Ishikawa (cell line): Measurements from ENCODE around the gene ACER2.

Experiments used
- CEBPB ChIP-seq: IDR thresholded peaks from 2 replicates; pipeline ENCODE4 v1.6.1; 2012
- CREB1 ChIP-seq: IDR thresholded peaks from 2 replicates; pipeline ENCODE4 v1.6.1; 2012; ENCODE audit warnings: low read depth
- EGR1 ChIP-seq: IDR thresholded peaks from 2 replicates; pipeline ENCODE4 v1.6.1; 2012
- EP300 ChIP-seq: IDR thresholded peaks from 2 replicates; pipeline ENCODE4 v1.6.1; 2012; ENCODE audit warnings: borderline replicate concordance
- FOXM1 ChIP-seq: IDR thresholded peaks from 2 replicates; pipeline ENCODE4 v1.6.1; 2012; ENCODE audit warnings: low read depth, borderline replicate concordance
- MAX ChIP-seq: IDR thresholded peaks from 2 replicates; pipeline ENCODE4 v1.6.1; 2012
- NFIC ChIP-seq: IDR thresholded peaks from 2 replicates; pipeline ENCODE4 v1.6.1; 2012
- RAD21 ChIP-seq: IDR thresholded peaks from 2 replicates; pipeline ENCODE4 v1.6.1; 2012; ENCODE audit warnings: low read depth
- REST ChIP-seq: IDR thresholded peaks from 2 replicates; pipeline ENCODE4 v1.6.1; 2012; ENCODE audit warnings: low read depth, mild to moderate bottlenecking
- TAF1 ChIP-seq: IDR thresholded peaks from 2 replicates; pipeline ENCODE4 v1.6.1; 2012; ENCODE audit warnings: low read depth, mild to moderate bottlenecking
- TCF12 ChIP-seq: IDR thresholded peaks from 2 replicates; pipeline ENCODE4 v1.6.1; 2012; ENCODE audit warnings: low read depth
- TEAD4 ChIP-seq: IDR thresholded peaks from 2 replicates; pipeline ENCODE4 v1.6.1; 2012
- USF1 ChIP-seq: IDR thresholded peaks from 2 replicates; pipeline ENCODE4 v1.6.1; 2012
- YY1 ChIP-seq: IDR thresholded peaks from 2 replicates; pipeline ENCODE4 v1.6.1; 2012; ENCODE audit warnings: low read depth
- ZBTB7A ChIP-seq: IDR thresholded peaks from 2 replicates; pipeline ENCODE4 v1.6.1; 2012; ENCODE audit warnings: low read depth

Gene ACER2

GRCh38 chr9:19432473-19432872 lies 23.7 kb downstream of the ACER2 start:
- no peak for TF ChIP-seq NFIC

GRCh38 chr9:19440376-19440775 lies 31.6 kb downstream of the ACER2 start:
- TF ChIP-seq YY1 (no peak), CREB1 (no peak), USF1 (no peak), MAX (no peak), CEBPB (no peak), FOXM1 (no peak), TEAD4 (no peak), RAD21 (no peak), TAF1 (no peak), TCF12 (no peak), REST (no peak), NFIC (no peak), ZBTB7A (no peak), EGR1 (no peak), EP300 (no peak)

- TF ChIP-seq EGR1 (no peak), USF1 (no peak), TEAD4 (no peak), NFIC (no peak), MAX (no peak), FOXM1 (no peak), EP300 (no peak), REST (no peak), RAD21 (no peak), TCF12 (no peak), CREB1 (no peak), TAF1 (no peak), YY1 (no peak), ZBTB7A (no peak), CEBPB (no peak)
Observed at GRCh38 chr9:19440823-19441580, 32.2 kb downstream of the ACER2 start.

GRCh38 chr9:19441730-19442129 lies 32.9 kb downstream of the ACER2 start:
- TF ChIP-seq TAF1 (no peak), REST (no peak), EGR1 (no peak), FOXM1 (no peak), ZBTB7A (no peak), YY1 (no peak), RAD21 (no peak), USF1 (no peak), CREB1 (no peak)
